Suprapubic skin (tissue), 4 donors: ENCODE measurements around the gene PPIF. TPM values are rescaled to one million over a fixed set of nuclear protein-coding genes. Genes with fewer than 3 reads are reported as not detected.

ENCODE experiments used
- DNase-seq, 2 donors: peaks; one replicate each; pipeline ENCODE4 v3.0.0-alpha.2; 2019; ENCODE audit warnings: low spot score in 2 of 2
- H3K27ac ChIP-seq: fragments of 200-600 bp; sonication (generic); one replicate; pipeline ENCODE4 v1.5.1; 2019
- H3K27me3 ChIP-seq: fragments of 200-600 bp; sonication (generic); one replicate; pipeline ENCODE4 v1.5.1; 2019
- H3K36me3 ChIP-seq: fragments of 200-600 bp; sonication (generic); one replicate; pipeline ENCODE4 v1.5.1; 2019
- H3K4me1 ChIP-seq: fragments of 200-600 bp; sonication (generic); one replicate; pipeline ENCODE4 v1.5.1; 2019
- H3K4me3 ChIP-seq: fragments of 200-600 bp; sonication (generic); one replicate; pipeline ENCODE4 v1.5.1; 2019; ENCODE audit warnings: mild to moderate bottlenecking
- H3K9me3 ChIP-seq: fragments of 200-600 bp; sonication (generic); one replicate; pipeline ENCODE4 v1.5.1; 2019
- EP300 ChIP-seq: sonication (generic); formaldehyde crosslinking; IDR thresholded peaks from one replicate; pipeline ENCODE4 v1.6.1; 2017; ENCODE audit warnings: antibody characterized with exemption
- POLR2A ChIP-seq, 2 donors: fragments of 450-650 bp; IDR thresholded peaks; one replicate each; pipeline ENCODE4 v1.6.1; 2017; ENCODE audit warnings: antibody characterized with exemption in 2 of 2, mild to moderate bottlenecking in 2 of 2, moderate library complexity in 2 of 2
- POLR2AphosphoS5 ChIP-seq, 3 donors: sonication (generic); formaldehyde crosslinking; IDR thresholded peaks; one replicate each; pipeline ENCODE4 v1.6.1; 2017; ENCODE audit warnings: antibody characterized with exemption in 3 of 3
- WGBS: methylation state at CpG from one replicate; pipeline ENCODE4 v1.1.5; 2018; 5-methylcytosine and 5-hydroxymethylcytosine counted together
- total RNA-seq, 4 donors: library from RNA; depleted of rRNA; stranded (reverse); fragments of >200 nt; gene quantifications; one replicate each; pipeline ENCODE4 v1.1.0, GENCODE V29; 2016
- TF ChIP-seq, protein P1 (sequence below), 2 donors: fragments of 200-600 bp in 1 of 2; fragments of 450-650 bp in 1 of 2; sonication (generic) in 1 of 2; IDR thresholded peaks; one replicate each; pipeline ENCODE4 v1.5.1; 2016 to 2019; ENCODE audit warnings: antibody characterized with exemption in 2 of 2, mild to moderate bottlenecking in 1 of 2, moderate library complexity in 1 of 2

PPIF gene
- total RNA-seq, 4 donors from 2014 or later: 41.0 to 92.8 (median 71.1) TPM

DNA sequence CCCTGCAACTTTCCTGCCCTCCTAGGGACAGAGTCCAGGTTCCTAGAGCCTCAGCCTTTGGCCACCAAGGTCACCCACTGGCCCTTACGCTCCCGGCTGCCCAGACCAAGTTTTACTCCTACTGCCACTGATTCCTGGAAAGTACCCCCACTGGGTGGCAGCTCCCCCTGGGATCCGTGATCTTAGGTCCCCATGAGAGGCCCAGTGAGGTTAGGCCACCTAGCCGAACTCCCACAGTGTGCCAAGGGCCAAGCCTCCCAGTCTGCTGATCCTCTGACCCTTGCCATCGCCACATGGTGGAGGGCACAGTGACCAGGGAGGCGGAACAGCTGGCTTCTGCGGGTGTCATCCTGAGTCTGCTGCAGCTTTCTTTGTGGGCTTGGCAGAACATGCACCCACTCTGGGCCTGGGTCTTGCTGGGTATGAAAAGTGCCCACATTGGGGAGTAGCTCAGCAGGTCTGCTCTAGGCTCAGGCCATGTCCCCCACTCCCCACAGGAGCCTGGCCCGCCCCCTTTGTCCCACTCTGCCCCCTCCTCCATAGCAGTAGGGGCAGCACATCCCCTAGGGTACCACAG lies 40.5 kb upstream of the PPIF start:
- H3K36me3 ChIP-seq: peaks cover 99% of the 10 kb centered on the region
- no peak for DNase-seq
- no peaks in the 10 kb centered on the region for H3K27me3 ChIP-seq
- WGBS: 99% methylated on average over 7 of the region's 8 CpGs
- H3K4me1 ChIP-seq: peaks cover 16% of the 10 kb centered on the region
- no peaks in the 10 kb centered on the region for H3K9me3 ChIP-seq
- no peak for TF ChIP-seq EP300
- no peak for TF ChIP-seq POLR2A (IDR thresholded peaks at IDR 0.05)
- TF ChIP-seq, protein P1, sequence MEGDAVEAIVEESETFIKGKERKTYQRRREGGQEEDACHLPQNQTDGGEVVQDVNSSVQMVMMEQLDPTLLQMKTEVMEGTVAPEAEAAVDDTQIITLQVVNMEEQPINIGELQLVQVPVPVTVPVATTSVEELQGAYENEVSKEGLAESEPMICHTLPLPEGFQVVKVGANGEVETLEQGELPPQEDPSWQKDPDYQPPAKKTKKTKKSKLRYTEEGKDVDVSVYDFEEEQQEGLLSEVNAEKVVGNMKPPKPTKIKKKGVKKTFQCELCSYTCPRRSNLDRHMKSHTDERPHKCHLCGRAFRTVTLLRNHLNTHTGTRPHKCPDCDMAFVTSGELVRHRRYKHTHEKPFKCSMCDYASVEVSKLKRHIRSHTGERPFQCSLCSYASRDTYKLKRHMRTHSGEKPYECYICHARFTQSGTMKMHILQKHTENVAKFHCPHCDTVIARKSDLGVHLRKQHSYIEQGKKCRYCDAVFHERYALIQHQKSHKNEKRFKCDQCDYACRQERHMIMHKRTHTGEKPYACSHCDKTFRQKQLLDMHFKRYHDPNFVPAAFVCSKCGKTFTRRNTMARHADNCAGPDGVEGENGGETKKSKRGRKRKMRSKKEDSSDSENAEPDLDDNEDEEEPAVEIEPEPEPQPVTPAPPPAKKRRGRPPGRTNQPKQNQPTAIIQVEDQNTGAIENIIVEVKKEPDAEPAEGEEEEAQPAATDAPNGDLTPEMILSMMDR (IDR thresholded peaks at IDR 0.05): no peak
- no peak for TF ChIP-seq POLR2AphosphoS5 (IDR thresholded peaks at IDR 0.05)
- H3K4me3 ChIP-seq: no peak overlapping the region
- no peak overlapping the region for H3K27ac ChIP-seq

DNA sequence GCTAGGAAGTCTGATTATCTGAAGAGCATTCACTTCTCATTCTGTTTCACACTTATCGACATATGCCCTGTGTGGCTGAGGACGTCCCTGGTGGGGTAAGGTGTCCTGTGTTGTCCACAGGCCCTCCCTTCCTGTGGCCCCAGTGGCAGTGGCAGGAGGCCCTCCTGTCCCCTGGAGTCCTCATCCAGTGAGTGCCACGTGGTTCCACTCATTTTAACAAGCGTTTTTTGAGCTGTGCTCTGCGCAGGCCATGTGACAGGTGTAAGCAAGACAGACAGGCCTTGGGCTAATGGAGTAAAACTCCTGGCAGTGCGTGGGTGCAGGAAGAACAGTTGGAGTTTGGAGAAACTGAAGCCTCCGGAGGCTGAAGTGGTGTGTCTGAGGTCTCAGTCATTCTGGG lies 39.3 kb upstream of the PPIF start:
- Histone ChIP-seq H3K4me3 (no peak overlapping the region), H3K27ac (no peak overlapping the region), H3K4me1 (peaks cover 16% of the 10 kb centered on the region), H3K36me3 (peaks cover 98% of the 10 kb centered on the region), H3K27me3 (no peaks in the 10 kb centered on the region), H3K9me3 (no peaks in the 10 kb centered on the region)
- WGBS: 79% methylated on average over 7 of the region's 7 CpGs
- DNase-seq: no peak
- TF ChIP-seq POLR2A (IDR thresholded peaks at IDR 0.05) (no peak), POLR2AphosphoS5 (IDR thresholded peaks at IDR 0.05) (no peak), EP300 (no peak)
- TF ChIP-seq, protein P1 (IDR thresholded peaks at IDR 0.05): no peak

DNA sequence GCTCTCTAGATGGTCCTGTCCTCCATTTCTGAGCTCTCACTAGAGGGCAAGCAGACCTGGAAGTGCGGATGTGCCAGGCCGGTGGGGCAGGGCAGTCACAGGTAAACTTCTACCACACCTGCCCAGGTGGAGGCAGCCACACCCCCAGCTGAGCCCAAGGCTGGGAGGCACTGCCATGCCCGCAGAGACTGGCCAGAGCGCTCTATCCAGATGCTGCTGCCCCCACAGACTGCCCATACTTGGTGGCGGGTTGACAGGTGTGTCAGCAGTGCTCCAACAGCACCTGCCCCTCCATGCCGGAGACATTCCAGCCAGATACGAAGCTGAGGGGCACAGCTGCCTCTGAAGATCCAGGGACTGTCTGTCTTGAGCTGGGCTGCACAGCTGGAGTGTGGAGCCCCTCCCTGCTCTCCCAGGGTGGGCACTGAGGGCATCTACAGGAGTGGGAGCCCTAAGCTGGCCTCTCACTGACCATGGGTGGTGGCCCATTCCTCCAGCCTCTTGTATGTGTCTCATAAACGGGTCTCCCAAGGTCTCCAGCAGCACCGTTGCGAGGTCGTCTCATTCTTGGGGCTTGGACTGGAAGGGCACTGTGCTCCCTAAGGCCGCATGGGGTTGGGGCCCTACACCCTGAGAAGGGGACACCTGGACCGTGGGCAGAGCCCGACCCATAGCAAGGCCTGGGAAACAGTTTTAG lies 38.2 kb upstream of the PPIF start:
- Histone ChIP-seq H3K4me1 (peaks cover 20% of the 10 kb centered on the region), H3K36me3 (peaks cover 98% of the 10 kb centered on the region), H3K9me3 (no peaks in the 10 kb centered on the region), H3K27ac (no peak overlapping the region), H3K27me3 (no peaks in the 10 kb centered on the region), H3K4me3 (no peak overlapping the region)
- DNase-seq: no peak
- no peak for TF ChIP-seq POLR2A (IDR thresholded peaks at IDR 0.05)
- no peak for TF ChIP-seq EP300
- no peak for TF ChIP-seq POLR2AphosphoS5 (IDR thresholded peaks at IDR 0.05)
- TF ChIP-seq, protein P1 (IDR thresholded peaks at IDR 0.05): no peak
- 93% methylated on average over 8 of the region's 14 CpGs for WGBS

DNA sequence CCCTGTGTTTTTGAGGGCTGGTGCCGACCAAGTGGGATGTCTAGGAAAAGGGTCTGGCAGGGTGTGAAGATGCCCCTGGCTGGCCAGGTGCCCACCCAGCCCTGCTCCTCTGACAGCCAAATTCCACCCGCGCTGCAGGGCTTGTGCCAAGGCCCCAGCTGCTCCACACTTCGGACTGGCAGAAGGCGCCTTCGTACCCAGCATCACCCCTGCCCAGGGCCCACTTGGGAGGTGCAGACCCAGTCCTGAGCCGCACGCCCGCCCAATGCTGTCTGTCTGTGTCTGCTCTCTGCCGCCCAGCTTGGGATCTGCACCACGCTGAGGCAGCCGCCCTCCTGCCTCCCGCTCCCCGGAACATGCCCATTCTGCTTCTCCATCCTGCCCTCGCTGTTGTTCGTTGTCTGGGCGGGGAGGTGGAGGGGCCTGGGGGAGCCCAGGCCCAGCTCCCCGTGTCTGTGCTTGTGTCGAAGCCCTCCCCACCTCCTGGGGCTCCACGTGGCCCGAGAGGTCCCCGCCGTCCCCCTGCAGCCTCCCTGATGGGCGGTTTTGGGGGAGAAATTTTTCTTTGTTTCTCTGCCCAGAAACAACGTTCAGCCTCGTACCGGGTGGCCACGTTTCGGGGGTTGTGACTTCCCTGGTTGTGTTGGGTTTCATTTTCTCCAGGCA lies 36.9 kb upstream of the PPIF start:
- Histone ChIP-seq H3K9me3 (no peaks in the 10 kb centered on the region), H3K4me3 (no peak overlapping the region), H3K27ac (peak overlapping the region; percentile 23), H3K36me3 (peaks cover 92% of the 10 kb centered on the region), H3K27me3 (no peaks in the 10 kb centered on the region), H3K4me1 (peaks cover 20% of the 10 kb centered on the region)
- WGBS: 73% methylated on average over 24 of the region's 29 CpGs
- DNase-seq: no peak
- TF ChIP-seq EP300 (no peak), POLR2AphosphoS5 (IDR thresholded peaks at IDR 0.05) (no peak), POLR2A (IDR thresholded peaks at IDR 0.05) (no peak)
- TF ChIP-seq, protein P1 (IDR thresholded peaks at IDR 0.05): no peak

DNA sequence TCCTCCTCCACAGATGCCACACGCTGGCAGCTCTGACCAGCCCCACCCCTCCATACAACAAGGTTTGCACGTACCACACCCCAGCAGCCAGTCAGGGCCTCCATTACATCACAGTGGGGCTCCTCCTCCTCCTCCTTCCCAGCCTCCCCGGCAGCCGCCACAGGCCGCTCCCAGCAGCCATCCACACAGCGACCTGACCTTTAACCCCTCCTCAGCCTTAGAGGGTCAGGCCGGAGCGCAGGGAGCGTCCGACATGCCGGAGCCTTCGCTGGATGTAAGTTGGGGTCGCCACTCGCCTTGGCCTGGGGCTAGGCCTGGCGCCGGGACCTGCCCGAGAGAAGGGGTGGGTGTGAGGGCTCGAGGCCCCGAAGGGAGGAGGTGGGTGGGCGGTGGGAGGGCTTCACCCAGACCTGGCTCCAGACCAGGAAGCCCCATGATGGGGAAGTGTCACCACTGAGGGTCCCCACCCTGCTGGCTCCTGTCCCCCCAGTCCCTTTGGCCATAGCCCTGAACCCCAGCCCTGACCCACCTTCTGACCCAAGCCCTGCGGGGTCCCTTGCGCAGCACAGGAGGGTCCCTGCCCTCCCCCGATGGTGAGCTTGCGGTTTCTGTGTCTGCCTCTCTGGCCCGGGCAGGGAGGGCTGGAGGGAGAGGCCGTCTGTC lies 36.2 kb upstream of the PPIF start:
- WGBS: 62% methylated on average over 10 of the region's 26 CpGs
- Histone ChIP-seq H3K36me3 (peaks cover 89% of the 10 kb centered on the region), H3K27me3 (no peaks in the 10 kb centered on the region), H3K9me3 (no peaks in the 10 kb centered on the region), H3K4me1 (peaks cover 20% of the 10 kb centered on the region), H3K4me3 (no peak overlapping the region), H3K27ac (peak overlapping the region; percentile 56)
- no peak for DNase-seq
- TF ChIP-seq POLR2A (IDR thresholded peaks at IDR 0.05): no peak
- TF ChIP-seq POLR2AphosphoS5 (IDR thresholded peaks at IDR 0.05): no peak
- no peak for TF ChIP-seq EP300
- TF ChIP-seq, protein P1 (IDR thresholded peaks at IDR 0.05): no peak
